PFSK-1 (cell line): ENCODE data around the gene IL17RC.

Experiments
- FOXP2 ChIP-seq: optimal IDR thresholded peaks from 2 replicates; pipeline ENCODE3; 2011; ENCODE audit warnings: borderline replicate concordance, control low read depth, inconsistent platforms; ENCODE audit not compliant: insufficient read depth; ENCODE audit errors: extremely low read length, extremely low read depth
- POLR2AphosphoS5 ChIP-seq: IDR thresholded peaks from 2 replicates; pipeline ENCODE4 v1.6.1; 2012; ENCODE audit warnings: low read depth, mild to moderate bottlenecking, control low read depth, low read length, moderate library complexity
- REST ChIP-seq, 2 experiments: IDR thresholded peaks; 2 replicates each; pipeline versions ENCODE4 v1.6.1 to v1.8.0; 2011 to 2012; ENCODE audit warnings: low read depth in 2 of 2, low read length in 2 of 2, control low read depth in 1 of 2, inconsistent platforms in 1 of 2, mild to moderate bottlenecking in 1 of 2, moderate library complexity in 1 of 2; ENCODE audit not compliant: insufficient read depth in 1 of 2
- SIN3A ChIP-seq: IDR thresholded peaks from 2 replicates; pipeline ENCODE4 v1.6.1; 2012; ENCODE audit warnings: mild to moderate bottlenecking, low read length, moderate library complexity, borderline replicate concordance; ENCODE audit not compliant: insufficient read depth
- TAF1 ChIP-seq: IDR thresholded peaks from 2 replicates; pipeline ENCODE4 v1.6.1; 2012; ENCODE audit warnings: low read length, control low read depth, borderline replicate concordance; ENCODE audit not compliant: insufficient read depth

The IL17RC gene

GRCh38 chr3:9947025-9947995, 30.4 kb downstream of the IL17RC start:
- TF ChIP-seq SIN3A = no peak
- TF ChIP-seq TAF1 = no peak
- TF ChIP-seq POLR2AphosphoS5 = no peak
- TF ChIP-seq REST (IDR thresholded peaks at IDR 0.05; ENCODE audit: insufficient read depth in 1 of 2, low read depth in 2 of 2, low read length in 2 of 2) = no peak
- TF ChIP-seq FOXP2 = no peak

- TF ChIP-seq TAF1 (no peak), FOXP2 (no peak), SIN3A (no peak)
Measured at GRCh38 chr3:9948586-9948985, 31.7 kb downstream of the IL17RC start.

GRCh38 chr3:9949115-9949514, 32.2 kb downstream of the IL17RC start:
- TF ChIP-seq TAF1 (no peak), SIN3A (no peak), FOXP2 (no peak), POLR2AphosphoS5 (no peak)

- TF ChIP-seq SIN3A = no peak
- no peak for TF ChIP-seq POLR2AphosphoS5
- no peak for TF ChIP-seq REST (IDR thresholded peaks at IDR 0.05; ENCODE audit: insufficient read depth in 1 of 2, low read depth in 2 of 2, low read length in 2 of 2)
- no peak for TF ChIP-seq FOXP2
- no peak for TF ChIP-seq TAF1
Measured at GRCh38 chr3:9949626-9950025, 32.7 kb downstream of the IL17RC start.

- no peak for TF ChIP-seq SIN3A
- no peak for TF ChIP-seq TAF1
- no peak for TF ChIP-seq POLR2AphosphoS5
- no peak for TF ChIP-seq FOXP2
- no peak for TF ChIP-seq REST (IDR thresholded peaks at IDR 0.05; ENCODE audit: insufficient read depth in 1 of 2, low read depth in 2 of 2, low read length in 2 of 2)
Measured at GRCh38 chr3:9951126-9951525, 34.2 kb downstream of the IL17RC start.

- TF ChIP-seq REST (IDR thresholded peaks at IDR 0.05; ENCODE audit: insufficient read depth in 1 of 2, low read depth in 2 of 2, low read length in 2 of 2) (no peak), FOXP2 (no peak), POLR2AphosphoS5 (no peak), TAF1 (no peak), SIN3A (no peak)
Measured at GRCh38 chr3:9951598-9951961, 34.7 kb downstream of the IL17RC start.
